ENCODE measurements around the gene CELSR1. TPM values are rescaled to one million over a fixed set of nuclear protein-coding genes. Genes with fewer than 3 reads are reported as not detected.

Gene CELSR1
- total and polyA plus RNA-seq, 12 donors = 0.11 to 4.3 (median 1.9) TPM

DNA sequence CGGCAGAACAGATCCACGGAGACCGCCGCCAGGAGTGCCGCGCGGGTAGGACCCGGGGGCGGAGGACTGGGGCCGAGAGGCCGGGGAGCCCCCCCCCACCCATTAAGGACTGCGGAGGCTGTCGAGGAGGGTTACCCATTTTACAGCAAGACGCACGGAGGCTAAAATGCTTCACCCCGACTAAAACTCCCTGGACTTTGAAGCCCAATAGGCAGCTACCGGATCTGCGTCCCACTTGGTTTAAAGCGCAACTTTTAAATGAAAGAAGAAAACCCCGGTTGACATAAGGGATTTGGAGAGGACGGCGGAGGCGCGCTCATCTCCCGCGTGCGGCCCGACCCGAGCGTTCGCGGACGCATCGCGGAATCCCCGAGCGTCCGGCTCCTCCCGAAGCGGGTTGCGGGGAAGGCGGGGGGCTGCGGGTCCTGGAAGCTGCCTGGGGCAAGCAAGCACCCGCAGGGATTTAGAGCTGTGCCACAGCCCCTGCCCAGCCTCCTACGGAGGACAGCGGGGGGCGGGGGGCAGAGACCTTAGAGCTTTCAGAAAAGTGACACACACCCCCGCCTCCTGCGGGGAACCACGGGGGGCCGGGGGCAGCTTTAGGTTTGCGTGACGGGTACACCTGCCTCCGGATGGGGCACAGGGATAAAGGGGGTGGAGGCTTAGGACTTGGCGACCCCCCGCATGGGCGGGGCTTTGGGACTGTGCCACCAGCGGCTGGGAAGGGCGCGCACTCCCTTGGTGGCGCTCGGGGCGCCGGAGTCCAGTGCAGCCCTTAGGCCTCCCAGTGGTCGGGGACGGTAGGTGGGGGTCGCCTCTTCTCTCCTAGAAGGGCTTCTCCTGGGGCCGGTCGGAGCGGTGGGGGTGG is 760 bp upstream of the CELSR1 start:
- Histone ChIP-seq H3K4me3 (peak overlapping the region in 2 of 4 donors; percentile 22 to 46), H3K27me3 (peaks cover 41% of the 10 kb centered on the region), H3K36me3 (replicated peaks in 1 of 2) (no peaks in the 10 kb centered on the region), H3K9me3 (replicated peaks in 1 of 3) (no peaks in the 10 kb centered on the region), H3K27ac (no peak overlapping the region), H3K4me1 (replicated peaks in 1 of 2) (peaks cover 0 to 7% of the 10 kb centered on the region in 2 donors)
- DNase-seq = no peak
- TF ChIP-seq POLR2A (IDR thresholded peaks at IDR 0.05) (no peak), CTCF (IDR thresholded peaks at IDR 0.05) (no peak)
- WGBS, 4 donors = 0 to 3% (median 1%) methylated on average over 24 to 70 of the region's 70 CpGs
- intact Hi-C loops (cut with DNase I) = loop anchor here (5.0 to 10.0 kb wide), 2 partner anchors 171 to 553 kb away; no protein-coding TSS in a partner anchor

- H3K36me3 ChIP-seq (replicated peaks in 1 of 2) = no peaks in the 10 kb centered on the region
- H3K4me1 ChIP-seq (replicated peaks in 1 of 2) = peaks cover 0 to 7% of the 10 kb centered on the region in 2 donors
- intact Hi-C loops (cut with DNase I) = loop anchor here (5.0 to 10.0 kb wide), 2 partner anchors 169 to 552 kb away; no protein-coding TSS in a partner anchor
- no peak for DNase-seq
- H3K27ac ChIP-seq = no peak overlapping the region
- peak overlapping the region in 1 of 4 donors; percentile 46 for H3K4me3 ChIP-seq
- H3K9me3 ChIP-seq (replicated peaks in 1 of 3) = no peaks in the 10 kb centered on the region
- TF ChIP-seq CTCF (IDR thresholded peaks at IDR 0.05) (no peak), POLR2A (IDR thresholded peaks at IDR 0.05) (no peak)
- 0 to 2% (median 2%) methylated on average over 1 to 118 of the region's 118 CpGs; no CpG with 5 or more reads in 1 of the 4 donors for WGBS, 4 donors
- peaks cover 41% of the 10 kb centered on the region for H3K27me3 ChIP-seq
Observed at GRCh38 chr22:46536537-46537224, 739 bp downstream of the CELSR1 start.

DNA sequence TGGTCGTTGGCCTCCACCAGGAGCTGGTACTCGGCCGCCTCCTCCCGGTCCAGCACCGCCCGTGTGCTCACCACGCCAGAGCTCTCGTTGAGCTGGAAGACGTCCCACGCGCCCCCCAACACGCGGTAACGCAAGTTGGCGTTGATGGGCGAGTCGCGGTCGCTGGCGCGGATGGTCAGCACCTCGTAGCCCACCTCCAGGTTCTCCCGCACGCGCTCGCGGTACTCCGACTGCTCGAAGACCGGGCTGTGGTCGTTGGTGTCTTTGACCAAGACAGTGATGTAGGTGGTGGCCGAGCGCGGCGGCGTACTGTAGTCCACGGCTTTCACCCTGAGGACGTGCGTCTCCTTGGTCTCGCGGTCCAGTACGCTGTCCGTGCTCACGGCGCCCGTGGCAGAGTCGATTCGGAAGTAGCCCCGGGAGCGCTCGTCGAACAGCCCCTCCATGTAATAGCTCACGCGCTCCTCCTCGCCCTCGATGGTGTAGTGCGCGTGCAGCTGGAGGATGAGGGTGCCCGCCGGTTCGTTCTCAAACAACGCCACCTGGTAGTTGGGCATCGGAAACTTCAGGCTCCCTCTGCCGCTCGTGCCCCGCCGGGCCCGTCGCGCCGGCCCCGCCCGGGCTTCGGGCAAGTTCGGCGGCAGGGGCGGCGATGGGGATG is 1.4 kb downstream of the CELSR1 start:
- Histone ChIP-seq H3K9me3 (replicated peaks in 1 of 3) (no peaks in the 10 kb centered on the region), H3K4me1 (replicated peaks in 1 of 2) (peaks cover 0 to 7% of the 10 kb centered on the region in 2 donors), H3K36me3 (replicated peaks in 1 of 2) (no peaks in the 10 kb centered on the region), H3K27me3 (peaks cover 41% of the 10 kb centered on the region), H3K4me3 (no peak overlapping the region), H3K27ac (no peak overlapping the region)
- intact Hi-C loops (cut with DNase I) = loop anchor here (5.0 to 10.0 kb wide), 2 partner anchors 169 to 551 kb away; no protein-coding TSS in a partner anchor
- WGBS, 4 donors = 68 to 93% (median 81%) methylated on average over 31 to 78 of the region's 78 CpGs
- DNase-seq = no peak
- TF ChIP-seq POLR2A (IDR thresholded peaks at IDR 0.05) = no peak
- no peak for TF ChIP-seq CTCF (IDR thresholded peaks at IDR 0.05)

All from adrenal gland (tissue), 12 donors.